ENCODE measurements around the gene SVBP. TPM values are rescaled to one million over a fixed set of nuclear protein-coding genes. Genes with fewer than 3 reads are reported as not detected.
"Not testable (repeated sequence)": the region's sequence is repeated elsewhere in the genome, so short reads cannot be mapped to it uniquely, and the experiment has no call there.

Gene SVBP
- total RNA-seq, 4 donors from 2014 or later = 18.6 to 76.0 (median 44.9) TPM

GRCh38 chr1:42815941-42816584, 1.1 kb downstream of the SVBP start:
- no peak for TF ChIP-seq POLR2A (IDR thresholded peaks at IDR 0.05)
- TF ChIP-seq CTCF (IDR thresholded peaks at IDR 0.05) = no peak
- no peak for TF ChIP-seq EP300 (IDR thresholded peaks at IDR 0.05)
- no peak for DNase-seq (ENCODE audit: low spot score in 2 of 2)
- WGBS, 2 donors = 31 to 32% methylated on average over 7 of the region's 7 CpGs
- H3K4me3 ChIP-seq = peak overlapping the region; percentile 66 to 88 (median 77)
- H3K27me3 ChIP-seq = no peaks in the 10 kb centered on the region
- peaks cover 0 to 10% (median 0%) of the 10 kb centered on the region in 3 donors for H3K36me3 ChIP-seq
- H3K9me3 ChIP-seq = no peaks in the 10 kb centered on the region
- peaks cover 0 to 20% (median 15%) of the 10 kb centered on the region in 4 donors for H3K4me1 ChIP-seq
- peak overlapping the region in 3 of 4 donors; percentile 95 to 99 (median 97) for H3K27ac ChIP-seq

DNA sequence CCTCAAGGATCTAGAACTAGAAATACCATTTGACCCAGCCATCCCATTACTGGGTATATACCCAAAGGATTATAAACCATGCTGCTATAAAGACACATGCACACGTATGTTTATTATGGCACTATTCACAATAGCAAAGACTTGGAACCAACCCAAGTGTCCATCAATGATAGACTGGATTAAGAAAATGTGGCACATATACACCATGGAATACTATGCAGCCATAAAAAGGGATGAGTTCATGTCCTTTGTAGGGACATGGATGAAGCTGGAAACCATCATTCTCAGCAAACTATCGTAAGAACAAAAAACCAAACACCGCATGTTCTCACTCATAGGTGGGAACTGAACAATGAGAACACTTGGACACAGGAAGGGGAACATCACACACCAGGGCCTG, 2.4 kb downstream of the SVBP start:
- H3K4me3 ChIP-seq = not testable (repeated sequence)
- WGBS, 2 donors = 100% methylated on average over 3 of the region's 3 CpGs

GRCh38 chr1:42807056-42807668, 10.0 kb downstream of the SVBP start:
- Histone ChIP-seq H3K27ac (no peak overlapping the region), H3K9me3 (no peaks in the 10 kb centered on the region), H3K27me3 (no peaks in the 10 kb centered on the region), H3K4me1 (peaks cover 0 to 3% (median 0%) of the 10 kb centered on the region in 4 donors), H3K36me3 (peaks cover 0 to 47% (median 2%) of the 10 kb centered on the region in 3 donors), H3K4me3 (no peak overlapping the region)
- TF ChIP-seq EP300 (IDR thresholded peaks at IDR 0.05) (no peak), POLR2A (IDR thresholded peaks at IDR 0.05) (no peak), CTCF (IDR thresholded peaks at IDR 0.05) (no peak)
- no peak for DNase-seq (ENCODE audit: low spot score in 2 of 2)

More for the DNA sequence above, 2.4 kb downstream of the SVBP start:
- Histone ChIP-seq H3K4me1 (peaks cover 0 to 20% (median 15%) of the 10 kb centered on the region in 4 donors), H3K36me3 (peaks cover 0 to 19% (median 0%) of the 10 kb centered on the region in 3 donors)
- not testable (repeated sequence) for H3K27ac ChIP-seq; DNase-seq (ENCODE audit: low spot score in 2 of 2); H3K9me3 ChIP-seq; H3K27me3 ChIP-seq

DNA sequence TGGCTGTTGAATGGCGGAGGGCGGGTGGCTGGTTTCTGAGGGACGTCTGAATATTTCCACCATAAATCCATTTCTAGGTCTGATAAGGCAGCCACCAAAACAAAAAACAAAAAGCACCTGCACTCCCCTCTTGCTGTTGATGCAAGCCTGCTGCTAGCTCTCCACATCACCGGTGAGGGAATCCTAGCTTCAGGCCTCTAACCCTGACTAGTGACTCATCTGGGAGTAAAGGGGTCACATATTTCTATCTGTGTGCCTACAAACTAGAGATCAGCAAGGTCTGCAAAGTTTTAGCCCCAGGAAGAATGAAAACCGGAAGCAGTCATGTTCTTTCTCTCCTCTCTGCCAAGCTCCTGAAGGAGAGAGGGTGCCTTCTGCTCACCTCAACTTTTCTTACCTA, 10.6 kb downstream of the SVBP start:
- Histone ChIP-seq H3K36me3 (peaks cover 0 to 47% (median 2%) of the 10 kb centered on the region in 3 donors), H3K4me1 (peaks cover 0 to 3% (median 0%) of the 10 kb centered on the region in 4 donors), H3K27me3 (no peaks in the 10 kb centered on the region), H3K27ac (no peak overlapping the region), H3K4me3 (no peak overlapping the region), H3K9me3 (no peaks in the 10 kb centered on the region)
- DNase-seq (ENCODE audit: low spot score in 2 of 2) = no peak
- TF ChIP-seq EP300 (IDR thresholded peaks at IDR 0.05) = no peak
- no peak for TF ChIP-seq CTCF (IDR thresholded peaks at IDR 0.05)
- TF ChIP-seq POLR2A (IDR thresholded peaks at IDR 0.05) = no peak
- 82 to 86% methylated on average over 5 of the region's 5 CpGs for WGBS, 2 donors

DNA sequence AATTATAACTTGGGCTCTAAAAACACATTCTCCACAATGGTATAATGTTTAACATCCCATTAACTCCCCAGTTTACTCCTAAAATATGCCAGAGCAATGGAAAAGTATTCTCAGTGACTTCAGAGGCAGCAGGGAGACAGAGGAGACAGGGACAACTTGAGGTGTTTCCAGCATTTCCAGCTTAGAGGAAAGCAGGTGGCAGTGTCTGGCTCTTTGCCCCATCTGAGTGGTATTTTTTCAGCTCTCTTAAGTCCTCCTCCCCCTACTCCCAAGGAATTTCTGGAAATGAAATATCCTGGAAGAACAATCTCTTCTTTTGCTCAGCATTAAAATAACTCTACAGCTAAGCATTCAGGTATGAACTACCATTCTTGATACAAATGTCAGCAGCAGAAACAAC, 11.0 kb downstream of the SVBP start:
- Histone ChIP-seq H3K27ac (no peak overlapping the region), H3K4me1 (peaks cover 0 to 3% (median 0%) of the 10 kb centered on the region in 4 donors)
- DNase-seq (ENCODE audit: low spot score in 2 of 2) = no peak

More for the DNA sequence above, 11.0 kb downstream of the SVBP start:
- Histone ChIP-seq H3K9me3 (no peaks in the 10 kb centered on the region), H3K27me3 (no peaks in the 10 kb centered on the region), H3K4me3 (no peak overlapping the region), H3K36me3 (peaks cover 0 to 42% (median 2%) of the 10 kb centered on the region in 3 donors)
- TF ChIP-seq CTCF (IDR thresholded peaks at IDR 0.05) (no peak), EP300 (IDR thresholded peaks at IDR 0.05) (no peak), POLR2A (IDR thresholded peaks at IDR 0.05) (no peak)
